NK-92 (cell line): ENCODE results near the gene CTIF.

ENCODE experiments used
- DNase-seq: peaks from one replicate; lab custom pipeline; 2025; ENCODE audit not compliant: unreplicated experiment; lab: John Stamatoyannopoulos, UW

Gene CTIF

GRCh38 chr18:48599391-48599790, 60.6 kb downstream of the CTIF start:
- no peak for DNase-seq

- no peak for DNase-seq
Observed at GRCh38 chr18:48600046-48600445, 61.2 kb downstream of the CTIF start.

- DNase-seq: no peak
Observed at GRCh38 chr18:48600456-48601090, 61.7 kb downstream of the CTIF start.

- no peak for DNase-seq
Observed at GRCh38 chr18:48601343-48601742, 62.5 kb downstream of the CTIF start.

- no peak for DNase-seq
Observed at GRCh38 chr18:48602759-48603390, 64.0 kb downstream of the CTIF start.

- DNase-seq: no peak
Observed at GRCh38 chr18:48605408-48605845, 66.6 kb downstream of the CTIF start.

- no peak for DNase-seq
Observed at GRCh38 chr18:48607056-48607984, 68.5 kb downstream of the CTIF start.

GRCh38 chr18:48608581-48608980, 69.8 kb downstream of the CTIF start:
- DNase-seq: no peak

GRCh38 chr18:48609114-48609513, 70.3 kb downstream of the CTIF start:
- DNase-seq: no peak

GRCh38 chr18:48609820-48610815, 71.3 kb downstream of the CTIF start:
- no peak for DNase-seq

- no peak for DNase-seq
Observed at GRCh38 chr18:48611203-48611602, 72.4 kb downstream of the CTIF start.

GRCh38 chr18:48611785-48612480, 73.1 kb downstream of the CTIF start:
- no peak for DNase-seq

- DNase-seq: no peak
Observed at GRCh38 chr18:48612511-48612910, 73.7 kb downstream of the CTIF start.

- DNase-seq: no peak
Observed at GRCh38 chr18:48612917-48613316, 74.1 kb downstream of the CTIF start.

GRCh38 chr18:48613589-48614404, 75.0 kb downstream of the CTIF start:
- DNase-seq: no peak

- DNase-seq: no peak
Observed at GRCh38 chr18:48615566-48616401, 77.0 kb downstream of the CTIF start.

GRCh38 chr18:48616484-48617255, 77.8 kb downstream of the CTIF start:
- no peak for DNase-seq
